ENCODE data around the gene RGS1. TPM values are rescaled to one million over a fixed set of nuclear protein-coding genes. Genes with fewer than 3 reads are reported as not detected.

Gene RGS1
- total RNA-seq (2021; fragmentation: NEBNext Ultra II Directional; extraction: Animal tissue kit (Norgen Biotek cat#: 25700)) (not detected in 2 replicates), polyA plus RNA-seq (2011; rRNA removed) (not detected in 2 replicates), polyA minus RNA-seq (2011; rRNA and poly(A)+ RNA removed) (not detected in 2 replicates)
- not detected for polyA plus RNA-seq (2011; cell fraction: cytosol; rRNA removed)
- polyA plus RNA-seq (2011; cell fraction: nucleus; rRNA removed), result not detected
- not detected in 4 replicates for polyA plus RNA-seq (2012, experiment 1 of 2)
- not detected for polyA plus RNA-seq (2012, experiment 2 of 2)
- not detected for polyA plus RNA-seq (2013, experiment 1 of 2)
- not detected for polyA plus RNA-seq (2013, experiment 2 of 2)
- polyA minus RNA-seq (2011; cell fraction: cytosol; rRNA and poly(A)+ RNA removed), result not detected
- polyA minus RNA-seq (2011; cell fraction: nucleus; rRNA and poly(A)+ RNA removed), result not detected
- long read RNA-seq, experiment 1, result 0 reads
- long read RNA-seq, experiment 2, result 0 reads

GRCh38 chr1:192575499-192576189 is at the start of gene RGS1:
Gene RGS1, plus strand, starts transcription at chr1:192575773. Its CDS starts 20 bp downstream, at chr1:192575793.
- no peak within 1 kb of the TSS for H3K4me3 ChIP-seq (ENCODE audit: extremely low read depth in 1 of 4, insufficient read depth in 2 of 4, low read depth in 3 of 4, low read length in 4 of 4)
- no peak within 1 kb of the TSS for H4K91ac ChIP-seq (replicated peaks; ENCODE audit: insufficient read length, low read length)
- H2BK15ac ChIP-seq (ENCODE audit: low read length), result no peak within 1 kb of the TSS
- no peaks in the 10 kb centered on the region for H3K9me3 ChIP-seq (ENCODE audit: insufficient read depth in 2 of 2, low read depth in 1 of 2, low read length in 1 of 2)
- POLR2A ChIA-PET (ENCODE audit: partially characterized antibody), result no interaction called here
- no peak within 1 kb of the TSS; the same call in 1 of the 2 replicates for H2BK12ac ChIP-seq (ENCODE audit: low read depth, low read length)
- no peak within 1 kb of the TSS for H3K56ac ChIP-seq (replicated peaks; ENCODE audit: insufficient read length, low read depth, low read length)
- H2BK20ac ChIP-seq (ENCODE audit: low read length), result no peak within 1 kb of the TSS
- WGBS, 2 experiments (ENCODE audit: extremely low coverage in 1 of 2, insufficient coverage in 1 of 2, insufficient read length in 1 of 2, insufficient replicate concordance in 2 of 2, low coverage in 1 of 2, low lambda C conversion rate in 2 of 2, missing lambda C conversion rate in 1 of 2), result 96% methylated on average over 7 of the region's 7 CpGs; no CpG with 5 or more reads in 1 of the 2 experiments
- no peaks in the 10 kb centered on the region; a peak in 1 of 7 replicates for H3K4me1 ChIP-seq (replicated peaks in 1 of 4; ENCODE audit: control insufficient read depth in 3 of 4, insufficient read depth in 4 of 4, low read length in 3 of 4)
- H4K5ac ChIP-seq (ENCODE audit: insufficient read length, low read depth, low read length), result no peak within 1 kb of the TSS
- FAIRE-seq (peak; percentile 13), DNase-seq (ENCODE audit: low read depth in 1 of 2, low spot score in 2 of 2) (no peak)
- H4K8ac ChIP-seq (ENCODE audit: extremely low read depth, insufficient read depth, low read length), result no peak within 1 kb of the TSS
- H4K20me1 ChIP-seq (replicated peaks in 1 of 2; ENCODE audit: control insufficient read depth in 1 of 2, insufficient read depth in 2 of 2, low read length in 2 of 2), result no peaks in the 10 kb centered on the region
- no peaks in the 10 kb centered on the region for H3K79me2 ChIP-seq (ENCODE audit: control insufficient read depth in 1 of 2, insufficient read depth in 2 of 2, low read length in 2 of 2)
- no peak within 1 kb of the TSS for H2AK5ac ChIP-seq (ENCODE audit: low read depth, low read length)
- H3K18ac ChIP-seq (ENCODE audit: extremely low read depth, low read length), result no peak within 1 kb of the TSS
- CTCF ChIA-PET (ENCODE audit: partially characterized antibody), result no interaction called here
- H2BK5ac ChIP-seq (ENCODE audit: low read depth, low read length), result no peak within 1 kb of the TSS
- H3K23ac ChIP-seq (ENCODE audit: insufficient read length), result no peak within 1 kb of the TSS
- no peak within 1 kb of the TSS for H3K4me2 ChIP-seq (ENCODE audit: insufficient read depth in 1 of 2, low read depth in 2 of 2, low read length in 2 of 2)
- 0 out of 2 replicates have a peak within 1 kb of the TSS, but pooled peaks have one; percentile 6 for H2AFZ ChIP-seq (ENCODE audit: low read length)
- H3K79me1 ChIP-seq (ENCODE audit: low read depth, low read length), result no peaks in the 10 kb centered on the region
- no peak within 1 kb of the TSS for H3K14ac ChIP-seq (ENCODE audit: insufficient read length)
- H3K27ac ChIP-seq (ENCODE audit: low read depth, low read length), result no peak within 1 kb of the TSS
- no peak within 1 kb of the TSS for H3K9ac ChIP-seq (replicated peaks in 1 of 4; ENCODE audit: extremely low read depth in 1 of 4, low read depth in 3 of 4, low read length in 3 of 4)
- H2BK120ac ChIP-seq (replicated peaks; ENCODE audit: low read depth, low read length), result no peak within 1 kb of the TSS
- H3K4ac ChIP-seq (replicated peaks; ENCODE audit: insufficient read length, low read depth, low read length), result no peak within 1 kb of the TSS
- no peaks in the 10 kb centered on the region for H3K23me2 ChIP-seq (ENCODE audit: low read depth, low read length)
- no peaks in the 10 kb centered on the region for H3K36me3 ChIP-seq (ENCODE audit: control insufficient read depth in 2 of 4, insufficient read depth in 4 of 4, low read length in 3 of 4)
- no peaks in the 10 kb centered on the region for H3K27me3 ChIP-seq (replicated peaks in 1 of 4; ENCODE audit: control insufficient read depth in 3 of 4, extremely low read depth in 1 of 4, insufficient read depth in 3 of 4, low read length in 3 of 4)
- TF ChIP-seq ATF2 (IDR thresholded peaks at IDR 0.05; ENCODE audit: low read length), result no peak
- no peak for TF ChIP-seq CREB1 (IDR thresholded peaks at IDR 0.05)
- TF ChIP-seq, protein P1, sequence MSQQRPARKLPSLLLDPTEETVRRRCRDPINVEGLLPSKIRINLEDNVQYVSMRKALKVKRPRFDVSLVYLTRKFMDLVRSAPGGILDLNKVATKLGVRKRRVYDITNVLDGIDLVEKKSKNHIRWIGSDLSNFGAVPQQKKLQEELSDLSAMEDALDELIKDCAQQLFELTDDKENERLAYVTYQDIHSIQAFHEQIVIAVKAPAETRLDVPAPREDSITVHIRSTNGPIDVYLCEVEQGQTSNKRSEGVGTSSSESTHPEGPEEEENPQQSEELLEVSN (IDR thresholded peaks at IDR 0.05), result no peak
- TF ChIP-seq SAP30 (IDR thresholded peaks at IDR 0.05; ENCODE audit: insufficient read depth, insufficient replicate concordance, low read length), result no peak
- TF ChIP-seq YY1 (IDR thresholded peaks at IDR 0.05; ENCODE audit: low read depth, low read length), result no peak
- no peak for TF ChIP-seq USF2 (IDR thresholded peaks at IDR 0.05; ENCODE audit: low read length)
- TF ChIP-seq HDAC6 (IDR thresholded peaks at IDR 0.05; ENCODE audit: low read depth, low read length), result no peak
- TF ChIP-seq BACH1 (IDR thresholded peaks at IDR 0.05; ENCODE audit: low read length), result no peak
